ENCODE measurements around the gene AIF1.

Gene AIF1

DNA sequence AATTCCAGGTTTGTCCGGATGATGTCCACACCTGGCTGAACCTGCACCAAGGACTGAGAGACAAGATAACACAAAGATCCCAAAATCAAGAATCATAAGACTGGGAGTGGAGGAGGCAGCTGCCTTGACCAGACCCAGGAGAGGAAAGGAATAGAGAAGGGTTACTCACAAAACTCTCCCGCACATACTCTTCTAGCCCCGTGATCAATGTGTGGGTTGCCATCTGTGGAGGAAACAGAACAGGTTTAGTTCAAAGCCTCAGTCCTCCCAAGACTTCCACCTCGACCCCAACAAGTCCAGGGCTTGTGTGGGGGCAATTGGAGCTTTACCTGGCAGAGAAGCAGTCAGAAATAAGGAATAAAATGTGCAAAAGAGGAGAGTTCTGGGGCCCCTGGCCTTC is 26.3 kb downstream of the AIF1 start:
- in situ Hi-C loops (cut with MboI; ENCODE audit: low sequenced_read_pairs), result no loop called here

DNA sequence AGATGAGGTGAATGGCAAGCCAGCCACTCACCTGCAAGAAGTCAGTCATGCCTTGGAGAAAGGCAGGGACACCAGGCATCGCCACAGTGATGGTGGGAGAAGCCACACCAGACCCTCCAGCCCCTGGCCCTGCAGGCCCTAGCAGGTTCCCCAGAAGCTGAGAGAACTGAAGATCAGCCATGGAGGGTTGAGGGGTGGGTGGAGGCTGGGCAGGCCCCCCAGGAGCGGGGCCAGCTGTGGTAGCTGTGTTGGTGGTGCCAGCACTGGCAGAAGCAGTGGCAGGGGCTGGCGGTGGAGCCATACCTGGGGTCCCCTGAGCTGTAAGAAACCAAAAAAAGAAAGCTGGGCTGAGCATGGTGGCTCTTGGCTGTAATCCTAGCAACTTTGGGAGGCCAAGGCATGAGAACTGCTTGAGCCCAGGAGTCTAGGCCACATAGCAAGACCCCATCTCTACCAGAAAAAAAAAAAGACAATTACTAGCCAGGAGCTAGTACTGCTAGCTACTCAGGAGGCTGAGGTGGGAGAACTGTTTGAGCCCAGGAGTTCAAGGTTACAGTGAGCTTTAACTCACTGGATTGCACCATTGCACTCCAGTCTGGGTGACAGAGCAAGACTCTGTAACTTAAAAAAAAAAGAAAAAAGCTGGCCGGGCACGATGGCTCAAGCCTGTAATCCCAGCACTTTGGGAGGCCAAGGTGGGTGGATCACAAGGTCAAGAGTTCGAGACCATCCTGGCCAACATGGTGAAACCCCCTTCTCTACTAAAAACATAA is 27.9 kb downstream of the AIF1 start:
- in situ Hi-C loops (cut with MboI; ENCODE audit: low sequenced_read_pairs), result no loop called here

DNA sequence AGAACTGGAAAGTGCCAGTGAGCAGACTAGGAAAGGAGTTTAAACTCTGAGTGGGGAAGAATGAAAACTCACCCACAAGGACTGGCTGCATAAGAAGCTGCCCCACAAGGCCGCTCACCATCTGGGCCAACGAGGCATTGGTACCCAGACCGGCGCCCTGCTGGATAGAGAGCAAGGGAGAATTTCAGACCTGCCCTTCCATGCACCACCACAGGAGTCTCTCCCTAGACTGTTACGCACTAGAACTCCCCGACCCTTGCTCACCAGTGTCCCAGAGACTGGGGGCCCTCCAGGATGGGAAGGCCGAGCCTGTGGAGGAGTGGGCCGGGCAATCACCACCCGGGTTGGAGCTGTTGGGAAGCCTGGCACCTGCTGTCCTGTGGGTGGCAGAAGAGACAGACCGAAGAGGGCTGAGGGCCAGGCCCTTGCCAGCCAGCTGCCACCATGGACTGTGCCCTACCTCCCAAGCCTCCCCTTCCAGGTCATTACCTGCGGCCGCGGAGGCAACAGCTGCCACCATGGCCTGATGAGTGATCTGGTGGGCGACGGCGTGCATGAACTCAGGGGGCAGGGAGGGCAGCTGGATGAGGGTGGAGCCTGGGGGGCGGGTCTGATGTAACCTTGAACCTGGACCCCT is 28.9 kb downstream of the AIF1 start:
- in situ Hi-C loops (cut with MboI; ENCODE audit: low sequenced_read_pairs), result no loop called here

DNA sequence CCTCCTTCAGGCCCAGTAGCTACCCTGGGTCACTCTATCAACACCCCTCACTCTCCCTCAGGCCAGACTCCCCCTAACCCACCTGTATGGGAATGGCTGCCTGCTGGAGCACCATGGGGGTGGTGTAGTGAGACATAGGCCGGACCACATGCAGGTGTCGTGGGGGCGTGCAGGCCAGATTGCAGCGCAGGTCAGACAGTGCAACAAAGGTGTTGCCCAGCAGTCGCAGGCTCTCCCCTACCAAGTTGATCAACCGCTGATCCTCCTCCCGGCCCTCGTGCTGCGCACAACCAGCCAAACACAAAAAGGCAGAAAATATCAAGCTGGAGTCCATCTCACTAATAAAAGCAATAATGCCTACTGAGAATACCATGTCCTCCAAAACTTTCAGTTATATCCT is 30.3 kb downstream of the AIF1 start:
- in situ Hi-C loops (cut with MboI; ENCODE audit: low sequenced_read_pairs), result no loop called here

DNA sequence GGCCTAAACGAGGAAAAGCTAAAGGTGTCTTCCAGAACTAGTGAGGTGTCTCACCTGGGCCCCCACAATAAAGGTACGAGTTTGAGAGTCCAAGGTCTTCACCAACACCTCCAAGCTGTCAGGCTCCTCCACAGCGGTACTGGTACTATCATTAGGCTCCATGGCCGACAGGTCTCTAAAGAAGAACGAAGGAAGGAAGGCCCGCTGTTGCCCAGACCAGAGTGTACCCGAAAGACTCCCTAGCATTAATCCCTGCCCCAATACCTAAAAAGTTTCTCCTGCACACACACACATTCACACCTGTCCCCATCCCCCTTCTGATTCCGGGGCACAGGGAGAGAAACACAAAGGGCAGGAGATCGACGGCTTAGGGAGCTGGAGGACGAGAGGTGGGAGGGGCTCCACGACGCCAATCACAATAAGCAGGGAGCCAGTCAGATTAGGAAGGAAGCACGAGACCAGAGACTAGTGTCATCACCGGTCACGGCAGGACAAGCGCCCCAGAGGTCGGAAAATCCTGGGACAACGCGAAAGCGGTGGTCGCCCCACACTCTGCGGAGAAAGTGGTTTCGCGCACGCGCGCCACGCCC is 36.7 kb downstream of the AIF1 start:
- in situ Hi-C loops (cut with MboI; ENCODE audit: low sequenced_read_pairs), result no loop called here

DNA sequence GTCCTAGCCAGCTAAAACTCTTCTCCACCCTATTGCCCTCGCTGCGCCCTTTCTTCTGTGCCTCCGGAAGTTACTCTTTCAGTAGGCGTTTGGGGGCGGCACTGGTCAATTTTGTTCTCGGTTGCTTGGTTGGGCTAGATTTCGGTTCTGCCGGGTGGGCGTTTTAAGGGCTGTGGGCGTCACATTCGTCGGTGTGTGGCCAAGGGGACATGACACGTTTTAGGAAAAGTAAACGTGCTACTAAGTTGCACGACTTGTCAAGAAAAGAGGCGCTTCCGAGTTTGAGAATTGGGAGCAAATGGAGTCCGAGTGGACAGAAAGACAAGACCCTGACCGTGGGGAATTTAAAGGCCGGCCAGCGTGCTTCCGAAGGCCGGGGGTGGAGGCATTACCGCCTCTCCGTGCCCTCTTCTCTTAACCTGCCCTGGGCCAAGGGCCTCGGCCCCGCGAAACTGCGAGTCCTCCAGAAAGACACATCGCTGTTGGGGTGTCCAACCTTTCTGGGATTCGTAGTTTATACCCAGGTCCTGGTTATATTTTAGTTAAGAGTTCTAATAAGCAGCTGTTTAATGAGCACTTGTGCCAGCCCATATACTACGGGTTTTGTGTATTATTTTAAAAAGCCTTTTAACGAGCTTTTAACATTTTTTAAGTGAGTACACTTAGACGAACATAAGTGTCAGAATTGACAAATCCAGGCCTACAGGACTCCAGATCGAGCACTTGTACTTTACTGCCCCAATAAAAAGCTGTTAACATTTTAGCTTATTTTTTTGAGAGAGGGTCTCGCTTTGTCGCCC is 38.1 kb downstream of the AIF1 start:
- in situ Hi-C loops (cut with MboI; ENCODE audit: low sequenced_read_pairs), result no loop called here

DNA sequence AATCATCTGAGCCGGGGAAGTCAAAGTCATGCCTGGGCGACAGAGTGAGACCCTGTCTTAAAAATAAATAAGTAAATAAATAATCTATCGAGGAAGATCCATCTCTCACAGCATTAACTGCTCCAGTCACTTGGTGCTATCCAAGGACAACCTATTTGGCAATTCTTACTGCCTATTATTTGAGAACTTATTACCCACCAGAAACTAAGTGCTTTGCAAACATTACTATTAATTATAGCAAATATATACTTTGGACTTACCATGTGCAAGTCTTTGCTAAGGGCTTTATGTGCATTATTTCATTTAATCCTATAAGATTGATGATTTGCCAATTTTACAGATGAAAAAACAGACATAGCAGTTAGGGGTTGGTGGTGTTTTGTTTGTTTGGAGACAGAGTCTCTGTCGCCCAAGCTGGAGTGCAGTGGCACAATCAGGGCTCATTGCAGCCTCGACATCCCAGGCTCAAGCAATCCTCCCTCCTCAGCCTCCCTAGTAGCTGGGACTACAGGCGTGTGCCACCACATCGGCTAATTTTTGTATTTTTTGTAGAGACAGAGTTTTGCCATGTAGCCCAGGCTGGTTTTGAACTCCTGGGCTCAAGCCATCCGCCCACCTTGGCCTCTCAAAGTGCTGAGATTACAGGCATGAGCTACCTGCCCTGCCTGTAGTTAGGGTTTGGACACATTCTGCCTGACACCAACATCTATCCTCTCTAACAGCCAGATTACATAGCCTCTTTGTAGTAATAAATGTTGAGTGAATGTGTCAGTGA is 39.7 kb downstream of the AIF1 start:
- in situ Hi-C loops (cut with MboI; ENCODE audit: low sequenced_read_pairs), result no loop called here

DNA sequence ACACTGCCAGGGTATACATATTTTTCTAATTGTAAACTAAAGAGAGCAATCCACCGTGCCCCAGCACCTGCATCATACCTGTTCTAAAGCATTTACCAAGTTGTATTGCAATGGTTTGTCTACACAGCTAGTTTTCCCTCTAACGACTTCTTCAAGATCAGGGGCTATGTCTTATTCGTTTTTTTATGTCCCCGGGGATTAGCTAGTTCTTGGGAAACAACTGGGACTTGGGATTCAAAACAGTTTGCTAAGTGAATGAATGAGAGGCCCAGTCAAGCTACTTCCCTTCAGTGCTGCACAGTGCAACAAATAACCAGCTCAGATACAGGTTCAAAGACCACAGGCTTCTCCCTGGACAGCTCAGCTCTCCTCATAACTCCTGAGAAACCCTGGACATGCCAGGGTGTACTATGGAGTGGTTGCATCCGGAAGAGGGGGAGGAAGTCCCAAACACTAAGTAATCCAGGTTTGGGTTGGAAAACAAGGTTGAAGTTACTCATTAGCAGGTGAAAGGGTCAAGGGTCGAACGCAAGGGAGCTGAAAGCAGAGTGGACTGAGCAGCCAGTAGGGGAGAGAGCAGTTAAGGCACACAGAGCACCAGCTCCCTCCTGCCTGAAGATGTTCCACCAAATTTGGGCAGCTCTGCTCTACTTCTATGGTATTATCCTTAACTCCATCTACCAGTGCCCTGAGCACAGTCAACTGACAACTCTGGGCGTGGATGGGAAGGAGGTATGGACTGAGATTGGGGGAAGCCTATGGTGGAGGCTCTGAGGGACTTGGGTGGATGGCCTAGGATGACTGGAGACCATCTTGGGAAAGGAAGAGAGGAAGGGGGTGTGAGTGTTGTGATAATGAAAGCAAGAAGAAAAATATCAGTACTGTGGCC is 40.6 kb downstream of the AIF1 start, which contains the start of gene APOM:
TSS of gene APOM (plus strand) at position 546 of the 889 bp plus-strand sequence. CDS start at position 619, 73 bp downstream.
- in situ Hi-C loops (cut with MboI; ENCODE audit: low sequenced_read_pairs), result no loop called here

DNA sequence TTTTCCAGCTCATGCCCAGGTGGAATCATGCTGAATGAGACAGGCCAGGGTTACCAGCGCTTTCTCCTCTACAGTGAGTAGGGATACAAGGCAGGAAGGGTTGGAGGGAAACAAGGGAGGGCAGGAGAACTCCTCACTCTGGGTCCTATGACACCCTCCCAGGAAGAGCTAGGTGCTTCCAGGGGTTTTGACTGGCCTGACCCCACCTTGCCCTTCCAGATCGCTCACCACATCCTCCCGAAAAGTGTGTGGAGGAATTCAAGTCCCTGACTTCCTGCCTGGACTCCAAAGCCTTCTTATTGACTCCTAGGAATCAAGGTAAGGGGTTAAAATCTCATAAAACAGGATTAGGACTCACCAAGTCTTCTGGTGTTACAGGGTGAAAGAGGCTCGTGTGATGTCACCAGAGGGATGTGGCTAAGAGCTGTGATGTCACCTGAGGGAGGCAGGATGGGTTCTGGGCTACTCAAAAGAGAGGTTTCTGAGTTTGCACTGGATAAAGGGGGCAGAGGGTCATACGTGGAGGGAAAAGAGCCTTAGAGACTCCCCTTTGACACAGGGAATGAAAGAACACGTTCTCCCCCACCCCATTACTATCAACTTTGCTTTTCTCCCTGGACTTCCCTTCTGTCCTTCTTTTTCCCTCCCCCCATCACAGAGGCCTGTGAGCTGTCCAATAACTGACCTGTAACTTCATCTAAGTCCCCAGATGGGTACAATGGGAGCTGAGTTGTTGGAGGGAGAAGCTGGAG is 42.5 kb downstream of the AIF1 start:
- in situ Hi-C loops (cut with MboI; ENCODE audit: low sequenced_read_pairs), result no loop called here

DNA sequence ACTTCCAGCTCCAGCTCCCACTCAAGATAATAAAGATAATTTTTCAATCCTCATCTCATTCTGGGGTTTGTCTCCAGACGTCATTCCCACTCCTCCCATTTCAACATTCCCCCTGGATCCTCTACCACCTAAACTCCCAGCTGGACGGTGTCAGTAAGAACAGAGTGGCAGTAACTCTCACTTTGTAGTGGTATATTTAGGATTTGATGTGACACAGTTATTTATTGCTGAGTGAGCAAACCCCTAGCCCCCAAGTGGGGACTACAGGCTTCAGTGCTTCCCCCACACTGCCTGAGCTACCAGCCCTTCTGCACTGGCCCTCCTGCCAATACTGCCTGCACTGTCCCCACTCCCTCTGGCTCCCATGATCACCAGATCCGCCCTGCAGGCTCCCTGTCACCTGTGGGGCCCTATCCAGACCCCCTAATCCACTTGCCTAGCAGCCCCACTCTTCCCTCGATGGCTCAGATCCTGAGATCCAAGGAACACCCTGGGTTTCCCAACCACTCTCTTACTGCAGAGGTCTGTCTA is 43.2 kb downstream of the AIF1 start:
- in situ Hi-C loops (cut with MboI; ENCODE audit: low sequenced_read_pairs), result no loop called here

DNA sequence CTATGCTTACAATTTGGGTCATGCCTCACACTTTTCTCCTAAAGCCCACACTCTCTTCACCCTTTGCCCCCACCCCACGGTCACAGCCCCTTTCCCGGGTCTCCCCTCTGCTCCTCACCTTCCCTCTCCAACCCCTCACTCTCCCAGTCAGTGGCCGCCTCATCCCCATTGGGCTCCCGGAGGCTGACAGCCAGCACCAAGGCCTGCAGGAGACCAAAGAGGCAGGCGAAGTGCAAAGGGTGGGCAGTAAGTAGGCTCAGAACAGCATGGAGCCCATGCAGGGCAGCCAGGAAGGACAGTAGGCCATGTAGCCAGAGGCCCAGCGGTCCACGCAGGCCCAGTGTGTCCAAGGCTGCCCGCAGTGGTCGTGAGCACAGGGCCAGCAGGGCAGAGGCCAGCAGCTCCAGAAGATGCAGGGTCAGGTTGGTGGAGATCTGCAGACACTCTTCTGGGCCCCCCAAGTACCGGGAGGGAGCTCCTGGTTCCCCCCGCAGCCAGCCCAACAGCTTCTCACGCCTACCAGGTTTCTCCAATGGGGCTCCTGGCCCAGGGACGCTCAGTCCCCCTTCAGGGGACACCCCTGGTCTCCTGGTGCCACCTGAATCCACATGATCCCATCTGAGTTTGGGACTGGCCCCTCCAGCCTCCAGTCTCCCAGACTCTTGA is 44.1 kb downstream of the AIF1 start:
- in situ Hi-C loops (cut with MboI; ENCODE audit: low sequenced_read_pairs), result no loop called here

DNA sequence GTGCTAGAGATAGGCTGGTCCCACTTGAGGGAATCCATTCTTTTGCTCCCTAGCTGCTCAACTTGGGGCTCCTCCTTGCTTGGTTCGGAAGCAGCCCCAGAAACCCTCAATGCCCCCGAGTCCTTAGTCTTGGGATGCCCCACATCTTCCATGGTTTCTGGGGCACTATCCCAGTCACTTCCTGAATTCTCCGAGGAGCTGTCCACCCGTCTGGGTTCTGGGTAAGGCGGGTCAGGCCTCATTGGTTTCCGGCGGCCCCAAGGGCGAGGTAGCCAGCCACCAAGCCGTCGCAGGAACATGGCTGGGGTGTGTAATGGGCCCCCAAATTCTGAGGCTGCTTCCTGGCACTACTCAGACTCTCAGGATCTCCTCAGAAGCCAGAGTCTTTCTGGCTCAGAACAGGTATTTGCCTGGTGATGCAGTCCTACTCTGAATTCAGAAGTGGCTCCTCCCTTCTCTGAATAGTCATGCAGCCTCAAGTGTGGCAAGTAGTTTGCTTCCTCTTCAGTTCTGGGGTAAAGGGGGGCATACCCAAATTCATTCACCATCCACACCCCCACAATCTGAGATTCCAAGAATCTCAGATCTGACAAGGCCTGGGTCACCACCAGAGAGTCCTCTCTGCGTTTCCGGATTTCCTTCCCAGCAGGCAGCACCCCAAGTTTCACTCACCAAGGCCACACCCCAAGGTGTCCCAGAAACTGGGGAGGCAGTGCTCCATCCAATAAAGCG is 44.8 kb downstream of the AIF1 start:
- in situ Hi-C loops (cut with MboI; ENCODE audit: low sequenced_read_pairs), result no loop called here

DNA sequence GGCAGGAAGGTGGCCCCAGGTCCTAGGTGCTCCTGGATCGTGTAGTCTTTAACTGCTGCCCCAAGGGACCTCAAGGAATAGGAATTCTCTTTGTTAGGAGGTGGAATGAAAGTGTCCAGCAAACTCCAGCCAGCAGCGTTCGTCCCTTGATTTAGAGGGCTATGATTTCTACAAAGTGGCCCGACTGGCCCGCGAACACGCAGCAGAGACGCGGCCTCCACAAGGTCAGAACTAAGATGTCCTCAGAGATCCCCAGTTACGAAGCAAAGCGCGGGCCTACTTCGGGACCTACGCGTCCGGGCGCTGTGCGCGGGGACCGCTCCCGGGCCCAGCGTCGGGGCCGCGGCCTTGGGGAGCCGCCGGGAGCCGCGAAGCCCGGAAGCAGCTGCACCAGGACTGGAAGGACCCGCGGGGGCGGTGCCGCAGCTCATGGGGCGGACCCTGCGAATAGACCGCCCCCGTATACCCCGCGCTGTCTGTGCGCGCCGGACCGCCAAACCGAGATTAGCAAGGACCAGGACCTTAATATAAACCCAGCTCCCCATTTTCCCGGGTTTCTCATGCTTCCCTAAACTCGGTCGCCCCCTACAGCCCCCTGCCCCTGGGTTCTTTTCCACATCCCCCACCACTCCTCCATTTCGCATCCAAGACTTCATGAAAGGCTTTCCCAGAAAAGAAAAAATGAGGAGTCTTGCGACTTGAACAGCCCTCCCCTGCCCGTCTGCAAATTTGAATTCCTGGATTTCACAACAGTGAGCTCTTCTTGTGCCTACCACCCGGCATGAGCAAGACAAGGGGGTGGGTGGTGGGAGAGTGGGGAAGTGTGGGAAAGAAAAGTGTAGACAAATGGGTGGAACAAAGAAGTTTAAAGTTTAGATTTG is 45.6 kb downstream of the AIF1 start, which contains the start of gene C6orf47:
TSS of gene C6orf47 (minus strand) at position 398 of the 881 bp plus-strand sequence. CDS start 831 bp downstream, outside the sequence.
- in situ Hi-C loops (cut with MboI; ENCODE audit: low sequenced_read_pairs), result no loop called here

DNA sequence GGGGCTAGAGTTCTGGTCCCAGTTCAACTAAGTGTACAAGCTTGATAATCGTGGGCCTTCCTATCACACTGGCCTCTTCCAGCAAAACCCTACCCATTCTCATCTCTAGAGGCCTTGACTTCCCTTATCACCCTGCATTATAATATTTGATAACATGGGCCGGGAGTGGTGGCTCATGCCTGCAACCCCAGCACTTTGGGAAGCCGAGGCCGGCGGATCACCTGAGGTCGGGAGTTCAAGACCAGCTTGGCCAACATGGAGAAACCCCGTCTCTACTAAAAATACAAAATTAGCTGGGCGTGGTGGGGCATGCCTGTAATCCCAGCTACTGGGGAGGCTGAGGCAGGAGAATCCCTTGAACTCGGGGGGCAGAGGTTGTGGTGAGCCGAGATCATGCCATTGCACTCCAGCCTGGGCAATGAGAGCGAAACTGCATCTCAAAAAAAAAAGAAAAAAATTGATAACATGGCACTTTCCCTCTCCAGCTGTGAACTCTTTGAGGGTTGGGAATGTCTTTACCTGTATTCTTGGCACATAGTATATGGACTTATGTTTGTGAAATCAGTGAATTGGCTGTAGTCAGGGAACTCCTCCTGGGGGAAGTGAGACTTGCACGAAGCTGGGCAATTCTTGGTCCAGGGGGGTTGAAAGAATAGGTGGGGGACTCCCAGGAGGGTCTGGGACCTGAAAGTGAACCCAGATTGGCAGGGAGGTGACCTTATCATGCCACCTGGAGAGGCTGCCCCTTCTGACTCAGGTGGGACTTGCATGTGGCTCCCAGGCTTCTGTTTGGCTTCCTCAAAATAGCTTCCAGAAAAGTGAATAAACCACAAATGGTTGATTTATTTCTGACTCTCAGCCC is 46.5 kb downstream of the AIF1 start:
- in situ Hi-C loops (cut with MboI; ENCODE audit: low sequenced_read_pairs), result no loop called here

DNA sequence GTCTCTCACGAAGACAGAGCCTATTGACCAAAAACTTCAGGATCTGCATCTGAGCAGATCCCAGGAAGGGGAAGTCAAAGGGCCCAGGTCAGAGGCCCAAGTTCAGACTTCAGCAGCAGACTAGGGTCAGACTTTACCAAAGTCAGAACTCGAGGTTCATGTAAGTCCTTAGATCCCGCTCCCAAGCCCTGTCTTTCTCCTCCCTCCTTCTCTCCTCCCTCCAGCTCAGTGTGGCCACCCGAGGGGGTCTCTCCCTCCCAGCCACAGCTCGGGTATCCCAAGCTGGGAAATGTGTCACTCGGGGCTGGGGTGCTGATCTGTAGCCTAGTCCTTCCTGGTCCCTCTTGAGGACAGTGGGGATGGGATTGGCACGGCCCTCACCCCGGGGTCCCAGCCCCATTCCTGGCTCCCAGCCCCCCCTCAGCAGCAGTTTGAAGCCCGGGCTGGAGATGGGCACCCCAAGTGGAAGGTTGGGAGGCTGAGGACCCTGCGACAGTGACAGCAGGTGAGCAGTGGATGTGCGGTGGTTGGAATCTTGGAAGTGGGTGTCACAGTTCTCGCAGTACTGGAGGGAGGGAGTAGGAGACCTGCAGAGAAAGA is 47.2 kb downstream of the AIF1 start:
- in situ Hi-C loops (cut with MboI; ENCODE audit: low sequenced_read_pairs), result no loop called here

Measured in HL-60/S4 treated with retinoic acid at 250 ng/mL for 4 days and 3 days (cell line).